Stomach smooth muscle (tissue), 2 donors: ENCODE data around the gene ZNF207.
"Not testable (repeated sequence)": the region's sequence is repeated elsewhere in the genome, so short reads cannot be mapped to it uniquely, and the experiment has no call there.

Experiments
- H3K27ac ChIP-seq: one replicate; pipeline ENCODE4 v1.7.0; 2013; ENCODE audit warnings: mild to moderate bottlenecking, low read length, inconsistent platforms
- H3K27me3 ChIP-seq, 2 donors: one replicate each; pipeline ENCODE4 v1.7.0; 2013; ENCODE audit warnings: low read length in 2 of 2; ENCODE audit not compliant: insufficient read depth in 2 of 2, control insufficient read depth in 1 of 2
- H3K36me3 ChIP-seq, 2 donors: one replicate each; pipeline ENCODE4 v1.7.0; 2013; ENCODE audit warnings: low read length in 2 of 2; ENCODE audit not compliant: control insufficient read depth in 2 of 2, insufficient read depth in 2 of 2
- H3K4me1 ChIP-seq: one replicate; pipeline ENCODE4 v1.7.0; 2013; ENCODE audit warnings: low read length; ENCODE audit not compliant: control insufficient read depth, insufficient read depth
- H3K4me3 ChIP-seq, 2 donors: one replicate each; pipeline ENCODE4 v1.7.0; 2013; ENCODE audit warnings: low read length in 2 of 2
- H3K9ac ChIP-seq, 2 donors: one replicate each; pipeline ENCODE4 v1.7.0; 2013; ENCODE audit warnings: low read length in 2 of 2, mild to moderate bottlenecking in 1 of 2
- H3K9me3 ChIP-seq, 2 donors: one replicate each; pipeline ENCODE4 v1.7.0; 2013; ENCODE audit warnings: low read length in 2 of 2; ENCODE audit not compliant: control insufficient read depth in 2 of 2
- donor health status: healthy.
- donor health status: Pancreatic carcinoma.

ZNF207 gene

DNA sequence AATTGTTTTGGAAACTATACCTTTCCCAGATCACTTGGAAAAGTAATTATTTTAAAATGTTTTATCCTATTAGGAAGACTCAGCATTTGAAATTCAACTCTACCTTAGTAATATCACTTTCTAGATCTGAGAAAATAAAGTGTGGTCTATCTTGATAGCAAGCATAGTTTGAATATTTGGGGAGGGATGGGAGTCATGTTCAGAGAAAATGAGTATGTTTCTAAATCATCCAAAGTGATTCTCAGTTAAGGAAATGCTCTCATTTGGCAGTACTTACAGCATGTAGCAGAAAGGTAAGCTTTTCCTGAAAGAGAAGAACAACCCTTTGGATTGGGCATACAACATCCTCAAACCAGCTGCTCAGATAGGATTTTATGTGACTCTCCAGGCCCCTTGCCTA lies 14.9 kb upstream of the ZNF207 start:
- no peaks in the 10 kb centered on the region for H3K27me3 ChIP-seq
- no peak overlapping the region for H3K4me3 ChIP-seq
- H3K9me3 ChIP-seq = no peaks in the 10 kb centered on the region
- H3K36me3 ChIP-seq = peaks cover 15 to 23% of the 10 kb centered on the region in 2 donors
- no peaks in the 10 kb centered on the region for H3K4me1 ChIP-seq
- H3K27ac ChIP-seq = no peak overlapping the region
- no peak overlapping the region for H3K9ac ChIP-seq

DNA sequence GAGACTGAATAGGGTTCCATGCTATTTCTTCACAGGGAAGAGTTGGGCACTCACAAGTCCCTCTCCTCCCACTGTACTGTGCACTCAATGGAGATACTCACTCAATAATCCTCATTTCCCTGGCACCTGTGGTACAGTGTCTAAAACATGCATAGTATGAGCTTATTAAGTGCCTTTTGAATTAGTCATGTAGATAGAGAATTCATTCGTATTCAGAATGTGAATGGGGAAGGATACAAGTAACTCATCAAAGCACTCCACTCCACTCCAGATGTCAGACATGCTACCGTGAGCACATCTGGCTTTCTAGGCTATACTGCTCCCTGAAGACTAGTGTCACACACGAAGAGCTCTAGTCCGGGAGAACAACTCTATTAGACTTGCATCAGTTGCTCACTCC lies 14.3 kb upstream of the ZNF207 start:
- Histone ChIP-seq H3K4me3 (no peak overlapping the region), H3K4me1 (no peaks in the 10 kb centered on the region), H3K27me3 (no peaks in the 10 kb centered on the region), H3K36me3 (peaks cover 15 to 23% of the 10 kb centered on the region in 2 donors), H3K27ac (no peak overlapping the region), H3K9me3 (no peaks in the 10 kb centered on the region), H3K9ac (no peak overlapping the region)

DNA sequence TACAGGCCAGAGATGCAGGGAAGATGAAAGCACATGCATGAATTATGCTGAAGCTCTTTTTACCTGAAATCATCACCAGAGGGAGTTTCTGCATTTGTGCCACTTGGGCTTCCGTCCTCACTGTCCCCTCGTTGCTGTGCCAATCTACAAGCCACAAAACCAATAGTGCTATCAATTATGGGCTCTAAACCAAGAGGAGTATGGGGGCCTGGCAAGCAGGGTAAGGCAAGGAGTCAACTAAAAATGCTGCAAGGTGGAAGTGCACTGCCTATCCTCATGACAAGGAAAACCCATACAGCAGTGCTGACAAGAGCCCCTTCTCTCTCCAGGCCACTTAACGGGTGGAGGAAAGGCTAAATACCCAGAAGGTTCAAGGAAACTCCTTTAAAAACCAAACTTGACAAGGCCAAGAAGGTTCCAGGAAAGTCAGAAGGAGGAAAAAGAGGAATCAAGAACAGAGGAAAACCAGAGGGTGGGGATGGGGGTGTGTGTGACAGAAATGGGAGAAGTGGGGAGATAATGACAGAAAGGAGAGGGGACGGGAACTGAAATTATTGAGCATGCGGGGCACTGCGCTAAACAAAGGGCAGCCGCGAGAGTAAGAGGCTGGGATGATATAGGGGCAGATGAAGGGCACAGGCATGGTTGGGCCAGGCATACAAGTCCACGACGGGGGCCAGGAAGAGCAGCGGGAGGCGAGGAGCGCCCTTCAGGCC lies 8.7 kb upstream of the ZNF207 start:
- H3K36me3 ChIP-seq = peaks cover 9% of the 10 kb centered on the region in 2 donors
- peaks cover 14% of the 10 kb centered on the region for H3K4me1 ChIP-seq
- H3K27ac ChIP-seq = peak overlapping the region; percentile 73
- no peaks in the 10 kb centered on the region for H3K9me3 ChIP-seq
- no peaks in the 10 kb centered on the region for H3K27me3 ChIP-seq
- peak overlapping the region; percentile 79 to 85 for H3K4me3 ChIP-seq
- peak overlapping the region; percentile 82 to 91 for H3K9ac ChIP-seq

DNA sequence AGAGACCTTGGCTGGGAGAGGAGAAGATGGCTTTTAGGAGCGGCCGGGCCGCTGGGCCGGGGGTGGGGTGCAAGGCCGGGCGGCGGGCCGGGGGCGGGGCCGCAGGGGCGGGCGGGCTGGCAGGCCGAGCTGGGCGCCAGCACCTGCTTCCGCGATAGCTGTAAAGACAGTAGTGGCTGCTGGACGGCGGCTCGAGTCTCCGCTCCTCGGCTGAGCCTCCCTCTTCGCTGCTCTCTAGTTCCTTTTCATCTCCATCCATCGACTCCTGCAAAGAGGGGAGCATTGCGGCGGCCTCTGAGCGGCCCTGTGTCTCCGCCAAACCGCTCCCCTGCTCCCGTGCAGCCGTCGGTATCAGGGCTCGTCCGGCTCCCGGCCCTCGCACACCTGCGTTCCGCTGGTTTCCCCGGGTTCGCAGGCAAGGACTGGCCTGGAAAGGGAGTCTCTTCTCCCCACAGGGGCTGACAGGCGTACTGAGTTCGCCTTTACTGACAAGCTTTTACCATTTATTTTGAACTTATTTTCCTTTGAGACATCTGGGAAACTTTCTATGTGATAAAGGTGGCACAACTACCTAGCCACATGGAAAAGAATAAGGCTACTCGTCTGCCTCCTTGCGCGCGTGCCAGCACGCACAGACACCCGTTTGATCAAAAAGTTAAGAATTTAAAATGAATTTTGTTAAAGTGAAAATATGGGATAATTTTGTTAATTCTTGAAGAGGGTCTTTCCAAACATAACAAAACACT lies 7.9 kb upstream of the ZNF207 start, which contains the start of gene C17orf75:
Gene C17orf75 (minus strand): TSS at position 317 of the 746 bp plus-strand sequence. CDS start 34 bp downstream, at position 283.
- H3K27me3 ChIP-seq = no peaks in the 10 kb centered on the region
- peaks cover 14% of the 10 kb centered on the region for H3K4me1 ChIP-seq
- H3K9ac ChIP-seq = peak within 1 kb of the TSS; percentile 88 to 91
- H3K27ac ChIP-seq = peak within 1 kb of the TSS; percentile 75
- peak within 1 kb of the TSS; percentile 79 to 85 for H3K4me3 ChIP-seq
- no peaks in the 10 kb centered on the region for H3K9me3 ChIP-seq
- peaks cover 4 to 5% of the 10 kb centered on the region in 2 donors for H3K36me3 ChIP-seq

DNA sequence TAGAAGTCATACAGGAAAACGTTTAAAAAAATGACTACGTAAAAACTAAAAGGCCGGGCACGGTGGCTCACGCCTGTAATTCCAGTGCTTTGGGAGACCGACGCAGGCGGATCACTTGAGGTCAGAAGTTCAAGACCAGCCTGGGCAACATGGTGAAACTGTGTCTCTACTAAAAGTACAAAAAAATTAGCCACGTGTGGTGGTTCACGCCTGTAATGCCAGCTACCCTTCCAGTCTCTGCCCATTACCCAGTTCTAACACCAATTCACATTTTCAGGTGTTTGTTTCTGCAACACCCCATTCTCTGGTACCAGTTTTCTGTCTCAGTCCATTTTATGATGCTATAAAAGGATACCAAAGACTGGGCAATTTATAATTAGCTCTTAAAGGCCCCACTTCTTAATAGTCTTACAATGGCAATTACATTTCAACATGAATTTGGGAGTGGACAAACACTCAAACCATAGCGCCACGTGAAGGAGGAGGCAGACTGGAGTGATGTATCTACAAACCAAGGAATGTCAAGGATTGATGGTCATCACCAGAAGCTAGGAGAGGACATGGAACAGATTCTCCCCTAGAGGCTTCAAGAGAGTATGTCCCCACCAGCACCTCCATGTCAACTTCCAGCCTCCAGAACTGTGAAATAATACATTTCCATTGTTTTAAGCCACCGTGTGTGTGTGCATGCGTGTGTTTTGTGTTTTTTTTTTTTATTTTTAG lies 7.2 kb upstream of the ZNF207 start:
- peak overlapping the region; percentile 79 to 85 for H3K4me3 ChIP-seq
- H3K9me3 ChIP-seq = no peaks in the 10 kb centered on the region
- peak overlapping the region; percentile 75 for H3K27ac ChIP-seq
- peaks cover 0 to 3% of the 10 kb centered on the region in 2 donors for H3K36me3 ChIP-seq
- peaks cover 14% of the 10 kb centered on the region for H3K4me1 ChIP-seq
- no peaks in the 10 kb centered on the region for H3K27me3 ChIP-seq
- peak overlapping the region; percentile 81 to 88 for H3K9ac ChIP-seq

DNA sequence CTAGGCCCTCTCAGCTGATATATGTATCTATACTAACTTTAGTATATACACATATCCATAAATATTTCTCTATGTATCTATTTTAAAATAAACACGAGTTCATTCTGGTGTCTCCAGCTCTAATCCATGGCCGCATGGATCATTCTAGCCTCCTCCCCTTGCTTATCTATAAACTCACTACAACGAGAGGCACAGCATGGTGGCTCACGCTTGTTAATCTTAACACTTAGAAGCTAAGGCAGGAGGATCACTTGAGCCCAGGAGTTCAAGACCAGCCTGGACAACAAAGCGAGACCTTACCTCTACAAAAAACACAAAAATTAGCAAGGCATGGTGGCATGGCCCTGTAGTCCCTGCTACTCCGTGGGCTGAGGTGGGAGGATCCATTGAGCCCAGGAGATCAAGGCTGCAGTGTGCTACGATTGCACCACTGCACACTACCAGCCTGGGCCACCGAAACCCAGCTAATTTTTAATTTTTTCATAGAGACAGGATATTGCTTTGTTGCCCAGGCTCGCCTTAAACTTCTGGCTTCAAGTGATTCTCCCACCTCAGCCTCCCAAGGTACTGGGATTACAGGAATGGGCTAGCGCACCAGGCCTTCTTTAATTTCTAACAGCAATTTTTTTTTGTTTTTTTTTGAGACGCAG lies 3.9 kb upstream of the ZNF207 start:
- no peaks in the 10 kb centered on the region for H3K9me3 ChIP-seq
- no peaks in the 10 kb centered on the region for H3K27me3 ChIP-seq
- no peak overlapping the region for H3K4me3 ChIP-seq
- H3K4me1 ChIP-seq = peaks cover 15% of the 10 kb centered on the region
- H3K27ac ChIP-seq = no peak overlapping the region
- no peaks in the 10 kb centered on the region for H3K36me3 ChIP-seq
- no peak overlapping the region for H3K9ac ChIP-seq

DNA sequence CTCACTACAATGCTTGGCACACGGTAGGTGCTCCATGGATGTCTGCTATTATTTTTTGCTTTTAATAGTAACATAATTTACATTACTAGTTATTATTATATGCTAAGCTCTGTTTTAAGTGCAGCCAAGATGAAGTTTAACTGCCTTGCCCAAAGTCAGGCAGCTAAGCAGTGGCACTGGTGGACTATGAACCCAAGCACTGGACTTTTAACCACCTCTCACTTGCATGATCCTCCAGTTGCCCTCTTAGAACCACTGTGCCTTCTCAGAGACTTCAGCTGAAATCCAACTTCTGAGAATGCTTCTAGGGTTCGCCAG lies 1.5 kb upstream of the ZNF207 start:
- Histone ChIP-seq H3K9ac (no peak overlapping the region), H3K27ac (no peak overlapping the region), H3K36me3 (no peaks in the 10 kb centered on the region), H3K9me3 (no peaks in the 10 kb centered on the region), H3K4me3 (no peak overlapping the region), H3K4me1 (peaks cover 11% of the 10 kb centered on the region), H3K27me3 (no peaks in the 10 kb centered on the region)

DNA sequence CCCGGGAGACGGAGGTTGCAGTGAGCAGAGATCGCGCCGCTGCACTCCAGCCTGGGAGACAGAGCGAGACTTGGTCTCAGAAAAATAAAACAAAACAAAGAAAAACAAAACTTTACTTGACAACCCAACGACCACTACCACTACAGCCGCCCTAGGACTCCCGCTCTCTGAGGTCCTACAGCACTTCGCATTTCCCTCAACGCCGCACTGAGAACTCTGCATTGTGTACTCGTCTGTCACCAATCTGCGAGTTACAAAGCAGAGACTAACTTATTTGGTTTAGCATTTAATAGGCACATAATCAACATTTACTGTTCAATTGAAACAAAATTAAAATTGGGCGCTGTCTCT lies 479 bp upstream of the ZNF207 start:
- peaks cover 16% of the 10 kb centered on the region for H3K4me1 ChIP-seq
- peaks cover 0 to 4% of the 10 kb centered on the region in 2 donors for H3K36me3 ChIP-seq
- H3K27ac ChIP-seq = peak overlapping the region; percentile 96
- peak overlapping the region; percentile 100 for H3K9ac ChIP-seq
- H3K27me3 ChIP-seq = no peaks in the 10 kb centered on the region
- no peaks in the 10 kb centered on the region for H3K9me3 ChIP-seq
- H3K4me3 ChIP-seq = peak overlapping the region; percentile 96 to 100

DNA sequence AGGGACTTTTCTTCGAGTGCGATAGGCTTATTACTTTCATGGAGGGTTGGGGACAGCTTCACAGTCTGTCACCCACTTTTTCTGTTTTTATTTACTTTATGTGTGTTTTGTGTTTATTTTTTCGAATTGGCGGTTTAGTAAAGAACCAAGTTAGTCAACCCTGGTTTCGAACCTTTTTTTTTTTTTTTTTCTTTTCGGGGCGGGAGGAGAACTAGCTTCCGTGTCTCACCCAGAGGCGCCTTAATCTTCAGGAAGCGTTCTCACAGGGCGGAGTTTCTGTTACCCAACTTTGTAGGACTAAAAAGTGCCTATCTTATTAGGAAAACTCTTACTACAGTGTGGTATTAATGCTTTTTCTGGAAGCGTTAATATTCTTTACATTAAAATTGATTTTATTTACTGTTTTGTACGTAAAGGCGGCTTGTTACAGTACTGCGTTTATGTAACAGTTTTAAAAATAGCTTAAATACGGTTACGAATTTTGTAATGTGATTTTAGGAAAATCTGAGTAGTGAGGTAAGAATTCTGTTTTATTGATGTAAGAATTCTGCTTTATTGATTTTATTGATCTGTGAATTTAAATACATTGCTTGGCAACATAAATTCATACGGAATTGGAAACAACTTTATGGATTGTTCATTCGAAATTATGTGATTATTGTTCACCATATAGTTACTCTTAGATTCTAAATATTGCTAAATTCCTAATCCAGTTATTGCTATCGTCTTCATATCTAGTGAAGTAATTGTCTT lies 885 bp downstream of the ZNF207 start:
- Histone ChIP-seq H3K4me1 (peaks cover 25% of the 10 kb centered on the region), H3K27me3 (no peaks in the 10 kb centered on the region), H3K36me3 (peaks cover 4 to 10% of the 10 kb centered on the region in 2 donors), H3K9ac (peak overlapping the region; percentile 100), H3K27ac (peak overlapping the region; percentile 96), H3K9me3 (no peaks in the 10 kb centered on the region), H3K4me3 (peak overlapping the region; percentile 96 to 100)

DNA sequence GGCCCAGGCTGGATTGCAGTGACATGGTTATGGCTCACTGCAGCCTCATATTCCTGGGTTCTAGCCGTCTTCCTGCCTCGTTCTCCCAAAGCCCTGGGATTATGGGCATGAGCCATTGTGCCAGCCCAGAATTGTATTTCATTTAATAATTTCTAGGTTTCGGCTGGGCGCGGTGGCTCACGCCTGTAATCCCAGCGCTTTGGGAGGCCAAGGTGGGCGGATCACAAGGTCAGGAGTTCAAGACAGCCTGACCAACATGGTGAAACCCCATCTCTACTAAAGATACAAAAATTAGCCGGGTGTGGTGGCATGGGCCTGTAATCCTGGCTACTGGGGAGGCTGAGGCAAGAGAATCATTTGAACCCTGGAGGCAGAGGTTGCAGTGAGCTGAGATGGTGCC lies 2.8 kb downstream of the ZNF207 start:
- not testable (repeated sequence) for H3K27ac ChIP-seq, H3K9ac ChIP-seq, H3K9me3 ChIP-seq, H3K27me3 ChIP-seq
- H3K4me3 ChIP-seq = peak overlapping the region; percentile 96 to 100
- peaks cover 29% of the 10 kb centered on the region for H3K4me1 ChIP-seq
- peaks cover 4 to 14% of the 10 kb centered on the region in 2 donors for H3K36me3 ChIP-seq
